ENCODE measurements around the gene ZNF839.

ZNF839 gene

GRCh38 chr14:102277874-102278630 is 41.5 kb upstream of the ZNF839 start:
- TF ChIP-seq CTCF (IDR thresholded peaks at IDR 0.05; ENCODE audit: borderline replicate concordance, extremely low read depth, low read length, poor library complexity, severe bottlenecking) (no peak), EZH2 (IDR thresholded peaks at IDR 0.05; ENCODE audit: borderline replicate concordance, low read depth, low read length, severe bottlenecking) (no peak)
- no peaks in the 10 kb centered on the region for H3K9me3 ChIP-seq (ENCODE audit: insufficient read depth, low read length, severe bottlenecking)
- no peak overlapping the region for H2AFZ ChIP-seq (ENCODE audit: low read depth, low read length)
- no peak overlapping the region for H3K27ac ChIP-seq (ENCODE audit: low read length)
- ATAC-seq (ENCODE audit: insufficient read depth, low read depth) (no peak), DNase-seq (no peak)
- H3K36me3 ChIP-seq (ENCODE audit: insufficient read depth, low read length): no peaks in the 10 kb centered on the region
- no peak overlapping the region for H3K4me3 ChIP-seq (ENCODE audit: low read depth in 1 of 2, low read length in 2 of 2)
- no peaks in the 10 kb centered on the region for H3K4me1 ChIP-seq (ENCODE audit: insufficient read depth, low read length)
- no peak overlapping the region for H3K4me2 ChIP-seq (ENCODE audit: insufficient read depth, low read length)
- no peaks in the 10 kb centered on the region for H3K79me2 ChIP-seq (ENCODE audit: insufficient read depth, low read length)
- no peaks in the 10 kb centered on the region for H3K27me3 ChIP-seq (ENCODE audit: insufficient read depth, low read length, poor library complexity)
- H4K20me1 ChIP-seq (ENCODE audit: insufficient read depth, low read length): no peaks in the 10 kb centered on the region
- H3K9ac ChIP-seq (ENCODE audit: low read depth, low read length): no peak overlapping the region

GRCh38 chr14:102278631-102278935 is 41.0 kb upstream of the ZNF839 start:
- H3K4me2 ChIP-seq (ENCODE audit: insufficient read depth, low read length): no peak overlapping the region
- no peaks in the 10 kb centered on the region for H3K9me3 ChIP-seq (ENCODE audit: insufficient read depth, low read length, severe bottlenecking)
- no peaks in the 10 kb centered on the region for H3K4me1 ChIP-seq (ENCODE audit: insufficient read depth, low read length)
- H3K27ac ChIP-seq (ENCODE audit: low read length): no peak overlapping the region
- H4K20me1 ChIP-seq (ENCODE audit: insufficient read depth, low read length): no peaks in the 10 kb centered on the region
- no peaks in the 10 kb centered on the region for H3K36me3 ChIP-seq (ENCODE audit: insufficient read depth, low read length)
- no peaks in the 10 kb centered on the region for H3K79me2 ChIP-seq (ENCODE audit: insufficient read depth, low read length)
- no peak overlapping the region for H2AFZ ChIP-seq (ENCODE audit: low read depth, low read length)
- no peaks in the 10 kb centered on the region for H3K27me3 ChIP-seq (ENCODE audit: insufficient read depth, low read length, poor library complexity)
- ATAC-seq (ENCODE audit: insufficient read depth, low read depth) (no peak), DNase-seq (no peak)
- TF ChIP-seq CTCF (IDR thresholded peaks at IDR 0.05; ENCODE audit: borderline replicate concordance, extremely low read depth, low read length, poor library complexity, severe bottlenecking) (no peak), EZH2 (IDR thresholded peaks at IDR 0.05; ENCODE audit: borderline replicate concordance, low read depth, low read length, severe bottlenecking) (no peak)
- no peak overlapping the region for H3K4me3 ChIP-seq (ENCODE audit: low read depth in 1 of 2, low read length in 2 of 2)
- no peak overlapping the region for H3K9ac ChIP-seq (ENCODE audit: low read depth, low read length)

GRCh38 chr14:102279282-102279681 is 40.3 kb upstream of the ZNF839 start:
- TF ChIP-seq CTCF (IDR thresholded peaks at IDR 0.05; ENCODE audit: borderline replicate concordance, extremely low read depth, low read length, poor library complexity, severe bottlenecking): no peak
- TF ChIP-seq EZH2 (IDR thresholded peaks at IDR 0.05; ENCODE audit: borderline replicate concordance, low read depth, low read length, severe bottlenecking): no peak
- Histone ChIP-seq H3K36me3 (ENCODE audit: insufficient read depth, low read length) (no peaks in the 10 kb centered on the region), H4K20me1 (ENCODE audit: insufficient read depth, low read length) (no peaks in the 10 kb centered on the region), H3K27me3 (ENCODE audit: insufficient read depth, low read length, poor library complexity) (no peaks in the 10 kb centered on the region), H3K79me2 (ENCODE audit: insufficient read depth, low read length) (no peaks in the 10 kb centered on the region), H3K27ac (ENCODE audit: low read length) (no peak overlapping the region), H3K4me3 (ENCODE audit: low read depth in 1 of 2, low read length in 2 of 2) (no peak overlapping the region), H3K9me3 (ENCODE audit: insufficient read depth, low read length, severe bottlenecking) (no peaks in the 10 kb centered on the region), H3K4me2 (ENCODE audit: insufficient read depth, low read length) (no peak overlapping the region), H2AFZ (ENCODE audit: low read depth, low read length) (no peak overlapping the region), H3K4me1 (ENCODE audit: insufficient read depth, low read length) (no peaks in the 10 kb centered on the region), H3K9ac (ENCODE audit: low read depth, low read length) (no peak overlapping the region)
- ATAC-seq (ENCODE audit: insufficient read depth, low read depth): no peak
- DNase-seq: no peak
